HG03135 (cell line): ENCODE results near the gene DRC3.

Source experiments
- ATAC-seq: cut with Tn5 transposase; IDR thresholded peaks from one replicate; pipeline ENCODE4 v1.9.1; 2021; ENCODE audit warnings: mild to moderate bottlenecking, moderate library complexity; ENCODE audit not compliant: unreplicated experiment

DRC3 gene

DNA sequence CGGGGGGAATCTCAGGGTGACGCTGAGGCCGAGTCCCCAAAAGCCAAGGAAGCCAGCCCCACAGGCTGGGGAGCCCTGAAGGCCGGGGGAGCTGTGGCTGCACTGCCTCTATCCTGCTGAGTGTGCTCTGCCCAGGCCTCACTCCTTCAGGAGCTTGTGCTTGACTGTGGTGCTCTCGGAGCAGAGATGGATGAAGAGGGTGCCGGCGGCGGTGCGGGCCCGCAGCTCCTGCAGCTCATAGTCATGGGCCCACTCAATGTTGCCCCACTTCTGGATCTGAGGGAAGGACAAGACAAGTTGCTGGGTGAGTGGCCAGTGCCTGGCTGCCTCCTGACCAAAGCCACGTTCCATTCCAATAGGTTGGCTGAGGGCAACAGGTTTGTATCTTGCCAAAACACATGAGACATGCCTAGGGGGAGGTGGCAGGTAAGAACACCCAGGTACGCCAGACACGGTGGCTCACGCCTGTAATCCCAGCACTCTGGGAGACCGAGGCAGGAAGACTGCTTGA lies 45.8 kb downstream of the DRC3 start:
- no peak for ATAC-seq

- no peak for ATAC-seq
Observed at GRCh38 chr17:18019838-18020154, 47.1 kb downstream of the DRC3 start.

GRCh38 chr17:18020971-18021370 lies 48.3 kb downstream of the DRC3 start:
- ATAC-seq: no peak

DNA sequence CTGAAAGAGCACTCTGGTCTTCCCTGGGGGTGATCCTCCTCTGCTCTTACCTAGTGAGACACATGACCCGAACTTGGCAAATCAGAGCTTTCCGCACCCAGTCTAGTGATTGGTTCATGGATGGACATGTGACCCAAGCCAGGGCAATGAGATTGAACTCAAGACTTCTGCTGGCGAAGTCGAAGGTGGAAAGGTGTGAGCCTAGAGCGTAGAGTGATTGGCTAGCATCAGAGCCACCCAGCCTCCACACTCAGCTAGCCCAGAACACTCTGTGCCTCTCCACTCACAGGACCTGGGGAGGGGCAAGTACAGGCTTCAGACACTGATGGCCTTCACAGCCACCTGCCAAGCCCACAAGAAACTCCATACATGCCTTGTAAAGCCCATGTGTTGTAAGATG lies 48.7 kb downstream of the DRC3 start:
- ATAC-seq: no peak

DNA sequence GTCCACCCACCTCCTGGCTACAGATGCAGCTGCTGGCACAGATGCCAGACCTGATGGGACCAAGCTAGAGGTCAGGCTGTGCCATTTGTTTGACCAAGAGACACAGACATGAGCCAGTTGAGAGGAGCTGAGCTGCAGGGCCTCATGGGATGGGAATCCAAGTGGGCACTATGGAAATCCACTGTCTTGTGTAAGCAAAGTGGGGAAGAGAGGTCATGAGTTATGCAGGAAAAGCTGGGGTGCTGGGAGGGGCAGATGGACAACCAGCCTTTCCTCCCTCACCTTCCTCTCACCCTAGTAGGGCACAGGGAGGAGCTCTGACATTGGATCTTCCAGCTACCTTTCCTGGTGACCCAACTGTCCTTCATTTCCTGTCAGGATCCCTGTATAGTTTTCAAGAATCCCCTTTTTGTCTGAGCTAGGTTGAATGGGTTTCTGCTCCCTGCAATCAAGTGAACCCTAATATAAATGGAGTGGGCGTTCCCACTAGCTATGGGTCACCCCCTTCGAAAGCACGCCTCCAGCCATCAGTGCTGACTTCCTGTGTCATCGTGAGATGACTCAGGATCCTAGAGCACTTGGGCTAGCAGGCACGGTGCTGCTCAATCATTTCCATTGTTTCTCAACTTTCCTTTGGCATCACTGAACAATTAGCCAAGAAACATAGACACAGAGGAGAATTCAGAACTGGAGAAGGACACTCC lies 52.7 kb downstream of the DRC3 start:
- no peak for ATAC-seq

- ATAC-seq: no peak
Observed at GRCh38 chr17:18025945-18026776, 53.5 kb downstream of the DRC3 start.

- ATAC-seq: no peak
Observed at GRCh38 chr17:18027280-18027679, 54.6 kb downstream of the DRC3 start.

DNA sequence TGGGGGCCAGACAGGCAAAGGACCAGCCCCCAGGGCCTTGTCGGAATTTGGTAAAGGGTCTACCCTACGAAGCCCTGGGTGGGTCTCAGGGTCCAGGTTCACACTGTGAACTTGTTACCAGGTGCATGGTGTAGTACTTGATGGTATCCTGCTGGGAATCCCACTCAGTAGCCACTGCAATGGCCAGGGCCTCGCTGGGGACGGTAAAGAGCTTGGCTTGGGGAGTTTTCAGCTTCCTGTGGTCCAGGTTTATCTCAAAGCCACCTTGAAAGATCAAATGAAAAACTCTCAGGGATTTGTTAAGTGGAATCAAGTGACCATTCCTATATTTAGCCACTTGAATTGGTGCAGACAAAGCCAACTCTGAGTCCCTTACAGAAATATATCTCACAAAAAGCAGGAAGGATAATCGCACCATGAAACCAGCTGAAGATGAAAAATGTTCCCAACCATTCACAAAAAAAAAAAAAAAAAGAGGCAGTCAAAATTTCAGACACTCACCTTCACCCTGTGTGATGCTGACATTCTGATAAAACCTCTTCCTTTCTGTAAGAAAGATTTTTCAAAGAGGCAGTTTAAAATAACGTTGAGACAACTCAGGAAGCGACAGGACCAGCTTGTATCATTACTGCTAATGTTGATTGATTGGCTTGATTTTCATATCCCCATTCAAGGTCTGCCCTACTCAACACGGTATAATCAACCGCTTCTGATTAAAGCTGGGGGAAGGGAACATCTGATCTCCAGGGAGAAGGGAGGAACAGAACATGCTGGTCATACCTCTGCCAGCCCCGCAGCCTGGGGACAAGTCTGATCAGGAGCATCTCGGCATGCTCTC lies 55.7 kb downstream of the DRC3 start:
- ATAC-seq: no peak

- no peak for ATAC-seq
Observed at GRCh38 chr17:18028952-18029540, 56.4 kb downstream of the DRC3 start.

DNA sequence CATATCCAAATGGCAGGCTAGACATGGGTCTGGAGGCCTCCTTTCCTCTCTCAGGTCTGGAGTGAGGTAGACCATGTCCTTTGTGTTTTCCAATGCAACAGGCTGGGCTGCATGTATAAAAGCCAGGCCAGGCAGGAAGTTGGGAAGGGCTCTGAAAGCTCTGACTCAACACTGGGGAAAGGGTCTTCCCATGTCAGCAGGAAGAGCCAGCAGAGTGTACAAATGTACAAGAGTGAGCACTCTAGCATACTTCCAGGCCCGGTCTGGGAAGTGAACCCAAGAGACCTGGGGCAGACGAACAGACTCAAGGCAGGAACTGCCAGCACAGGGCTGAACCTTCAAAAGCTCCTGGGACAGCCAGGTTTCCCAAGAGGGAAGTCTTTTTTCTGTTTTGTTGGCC lies 59.3 kb downstream of the DRC3 start:
- no peak for ATAC-seq

DNA sequence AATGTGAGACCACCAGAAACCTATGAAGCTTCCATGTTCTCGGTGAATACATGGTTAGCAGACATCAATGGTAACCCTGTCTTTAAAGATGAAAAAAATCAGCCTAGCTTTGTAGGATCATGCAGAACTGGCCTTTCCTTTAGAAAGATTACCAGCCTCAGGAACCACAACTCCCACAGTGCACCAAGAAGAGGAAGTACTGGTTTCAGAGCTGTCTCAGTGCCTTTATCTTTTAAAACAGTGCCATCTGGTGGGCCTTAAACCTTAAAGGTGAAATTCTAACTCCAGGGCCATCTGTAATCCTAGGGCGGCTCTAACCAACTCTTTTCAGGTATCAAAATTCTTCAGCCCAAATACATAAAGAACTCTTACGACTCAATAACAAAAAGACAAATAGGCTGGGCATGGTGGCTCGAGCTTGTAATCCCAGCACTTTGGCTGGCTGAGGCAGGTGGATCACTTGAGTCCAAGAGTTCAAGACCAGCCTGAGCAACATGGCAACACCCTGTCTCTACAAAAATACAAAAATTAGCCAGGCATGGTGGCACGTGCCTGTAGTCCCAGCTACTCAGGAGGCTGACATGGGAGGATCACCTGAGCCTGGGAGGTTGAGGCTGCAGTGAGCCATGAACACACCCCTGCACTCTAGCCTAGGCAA lies 60.9 kb downstream of the DRC3 start:
- peak; percentile 48 for ATAC-seq

GRCh38 chr17:18035704-18036103 lies 63.0 kb downstream of the DRC3 start:
- no peak for ATAC-seq

DNA sequence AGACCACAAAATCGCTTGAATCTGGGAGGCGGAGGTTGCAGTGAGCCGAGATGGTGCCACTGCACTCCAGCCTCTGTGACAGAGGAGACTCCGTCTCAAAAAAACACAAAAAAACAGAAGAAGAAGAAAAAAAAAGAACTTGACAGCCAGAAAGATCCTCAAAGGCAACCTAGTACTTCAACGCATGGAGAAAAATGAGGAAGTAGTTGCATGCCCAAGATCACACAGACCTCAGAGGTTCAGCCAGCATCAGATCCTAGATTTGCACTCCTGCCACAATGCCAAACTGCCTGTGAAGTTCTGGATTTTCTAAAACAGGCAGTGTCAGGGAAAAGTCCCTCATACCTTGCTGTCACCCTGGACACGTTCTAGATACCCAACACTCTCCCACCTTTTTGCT lies 64.8 kb downstream of the DRC3 start:
- ATAC-seq: no peak

GRCh38 chr17:18038149-18038850 lies 65.6 kb downstream of the DRC3 start:
- ATAC-seq: no peak

GRCh38 chr17:18038861-18039534 lies 66.3 kb downstream of the DRC3 start, which contains the start of the genes ATPAF2 and GID4:
Gene ATPAF2 (minus strand): TSS chr17:18039168. CDS start chr17:18039013, 155 bp downstream.
Gene GID4 (plus strand): TSS chr17:18039408. CDS start chr17:18039465, 57 bp downstream.
- peak; percentile 89 for ATAC-seq

GRCh38 chr17:18039535-18040260 lies 67.0 kb downstream of the DRC3 start:
- ATAC-seq: peak; percentile 22

- ATAC-seq: no peak
Observed at GRCh38 chr17:18040261-18040858, 67.7 kb downstream of the DRC3 start.

DNA sequence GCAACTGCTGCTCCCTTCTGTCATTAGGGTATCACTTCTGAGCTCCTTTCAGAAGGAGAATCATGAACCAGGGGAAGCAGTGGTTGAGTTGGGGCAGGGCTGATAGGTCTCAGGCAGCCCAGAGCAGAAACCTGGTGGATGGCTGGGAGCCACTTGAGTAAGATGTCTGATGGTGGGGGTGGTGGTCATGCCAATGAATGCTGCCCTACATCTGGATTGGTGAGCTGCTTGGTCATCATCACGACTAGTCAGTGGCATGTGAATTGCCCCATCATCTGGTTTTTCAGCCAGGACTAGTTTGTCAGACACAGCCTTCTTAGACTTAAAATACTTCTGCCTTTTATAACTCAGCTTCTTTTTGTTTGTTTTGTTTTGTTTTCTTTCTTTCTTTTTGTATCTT lies 69.1 kb downstream of the DRC3 start:
- ATAC-seq: no peak
